ENCODE data around the gene ATP8A2.
A peak's percentile ranks its signal among the peaks of the same experiment; 100 is the strongest.

The ATP8A2 gene

GRCh38 chr13:25982907-25983306 lies 611.1 kb downstream of the ATP8A2 start:
- no peak for DNase-seq (ENCODE audit: extremely low read depth in 1 of 2, low read depth in 1 of 2)

- DNase-seq (ENCODE audit: extremely low read depth in 1 of 2, low read depth in 1 of 2): no peak
Observed at GRCh38 chr13:25987987-25988386, 616.2 kb downstream of the ATP8A2 start.

GRCh38 chr13:25988661-25989060 lies 616.9 kb downstream of the ATP8A2 start:
- no peak for DNase-seq (ENCODE audit: extremely low read depth in 1 of 2, low read depth in 1 of 2)

- no peak for DNase-seq (ENCODE audit: extremely low read depth in 1 of 2, low read depth in 1 of 2)
Observed at GRCh38 chr13:25990801-25991200, 619.0 kb downstream of the ATP8A2 start.

- no peak for DNase-seq (ENCODE audit: extremely low read depth in 1 of 2, low read depth in 1 of 2)
Observed at GRCh38 chr13:25992076-25992475, 620.3 kb downstream of the ATP8A2 start.

- no peak for DNase-seq (ENCODE audit: extremely low read depth in 1 of 2, low read depth in 1 of 2)
Observed at GRCh38 chr13:26007261-26008125, 635.7 kb downstream of the ATP8A2 start.

GRCh38 chr13:26010487-26011207 lies 638.9 kb downstream of the ATP8A2 start:
- no peak for DNase-seq (ENCODE audit: extremely low read depth in 1 of 2, low read depth in 1 of 2)

GRCh38 chr13:26011208-26011573 lies 639.4 kb downstream of the ATP8A2 start:
- DNase-seq (ENCODE audit: extremely low read depth in 1 of 2, low read depth in 1 of 2): no peak

GRCh38 chr13:26011996-26012821 lies 640.4 kb downstream of the ATP8A2 start:
- peak; percentile 29 to 45 for DNase-seq (ENCODE audit: extremely low read depth in 1 of 2, low read depth in 1 of 2)

GRCh38 chr13:26012995-26013394 lies 641.2 kb downstream of the ATP8A2 start:
- no peak for DNase-seq (ENCODE audit: extremely low read depth in 1 of 2, low read depth in 1 of 2)

GRCh38 chr13:26015271-26016125 lies 643.7 kb downstream of the ATP8A2 start:
- no peak for DNase-seq (ENCODE audit: extremely low read depth in 1 of 2, low read depth in 1 of 2)

- DNase-seq (ENCODE audit: extremely low read depth in 1 of 2, low read depth in 1 of 2): no peak
Observed at GRCh38 chr13:26016189-26016588, 644.4 kb downstream of the ATP8A2 start.

- DNase-seq (ENCODE audit: extremely low read depth in 1 of 2, low read depth in 1 of 2): no peak
Observed at GRCh38 chr13:26017196-26017921, 645.6 kb downstream of the ATP8A2 start.

GRCh38 chr13:26017932-26018665 lies 646.3 kb downstream of the ATP8A2 start:
- DNase-seq (ENCODE audit: extremely low read depth in 1 of 2, low read depth in 1 of 2): no peak

GRCh38 chr13:26019251-26019650 lies 647.5 kb downstream of the ATP8A2 start:
- no peak for DNase-seq (ENCODE audit: extremely low read depth in 1 of 2, low read depth in 1 of 2)

GRCh38 chr13:26019881-26020870 lies 648.4 kb downstream of the ATP8A2 start:
- no peak for DNase-seq (ENCODE audit: extremely low read depth in 1 of 2, low read depth in 1 of 2)

- no peak for DNase-seq (ENCODE audit: extremely low read depth in 1 of 2, low read depth in 1 of 2)
Observed at GRCh38 chr13:26020891-26021290, 649.1 kb downstream of the ATP8A2 start.

GRCh38 chr13:26021516-26021915 lies 649.7 kb downstream of the ATP8A2 start:
- DNase-seq (ENCODE audit: extremely low read depth in 1 of 2, low read depth in 1 of 2): no peak
